Right lung (tissue), 10 donors: ENCODE measurements around the gene ELP5. TPM values are rescaled to one million over a fixed set of nuclear protein-coding genes. Genes with fewer than 3 reads are reported as not detected.

Source experiments
- DNase-seq, 2 donors: peaks; one replicate each; pipeline ENCODE4 v3.0.0-alpha.2; 2013
- long read RNA-seq, 8 donors: transcript quantifications; one replicate each; lab custom pipeline, GENCODE V29; 2026
- polyA plus RNA-seq, 5 donors: library from polyadenylated mRNA; unstranded; fragments of 120-200 nt; gene quantifications; one replicate each; pipeline versions ENCODE4 v1.2.1 to v1.2.3, GENCODE V29; 2013; ENCODE audit warnings: inconsistent platforms in 1 of 5, low replicate concordance in 1 of 5; ENCODE audit not compliant: insufficient read length in 5 of 5, insufficient read depth in 1 of 5

ELP5 gene
- 10 to 100 TPM; 36.6 to 49.7 (median 40.6) TPM for polyA plus RNA-seq
- long read RNA-seq, donor 1, transcript ELP5-204 (8 exons, 1,423 nt), result major isoform, 14 of 128 reads
- long read RNA-seq, donor 1, partial matches to known transcripts, result 36 of 128 reads
- long read RNA-seq, donor 1, other reads (novel, unspliced or antisense), result 72 of 128 reads
- long read RNA-seq, donor 2, transcript ELP5-204 (8 exons, 1,423 nt), result major isoform, 15 of 48 reads
- long read RNA-seq, donor 2, partial matches to known transcripts, result 5 of 48 reads
- long read RNA-seq, donor 2, other reads (novel, unspliced or antisense), result 23 of 48 reads
- long read RNA-seq, donor 3, transcript ELP5-204 (8 exons, 1,423 nt), result major isoform, 8 of 14 reads
- long read RNA-seq, donor 3, transcript ELP5-214 (6 exons, 2,209 nt), result minor isoform, 5 of 14 reads
- long read RNA-seq, donor 3, partial matches to known transcripts, result 0 of 14 reads
- long read RNA-seq, donor 3, other reads (novel, unspliced or antisense), result 0 of 14 reads
- long read RNA-seq, donor 4, transcript ELP5-210 (4 exons, 687 nt), result major isoform, 11 of 79 reads
- long read RNA-seq, donor 4, partial matches to known transcripts, result 32 of 79 reads
- long read RNA-seq, donor 4, other reads (novel, unspliced or antisense), result 28 of 79 reads
- long read RNA-seq, donor 5, transcript ELP5-204 (8 exons, 1,423 nt), result minor isoform, 8 of 60 reads
- long read RNA-seq, donor 5, transcript ELP5-210 (4 exons, 687 nt), result major isoform, 40 of 60 reads
- long read RNA-seq, donor 5, partial matches to known transcripts, result 7 of 60 reads
- long read RNA-seq, donor 5, other reads (novel, unspliced or antisense), result 0 of 60 reads
- long read RNA-seq, donor 6, transcript ELP5-204 (8 exons, 1,423 nt), result major isoform, 11 of 21 reads
- long read RNA-seq, donor 6, transcript ELP5-214 (6 exons, 2,209 nt), result minor isoform, 6 of 21 reads
- long read RNA-seq, donor 6, partial matches to known transcripts, result 0 of 21 reads
- long read RNA-seq, donor 6, other reads (novel, unspliced or antisense), result 0 of 21 reads
- long read RNA-seq, donor 7, transcript ELP5-210 (4 exons, 687 nt), result major isoform, 6 of 16 reads
- long read RNA-seq, donor 7, partial matches to known transcripts, result 0 of 16 reads
- long read RNA-seq, donor 7, other reads (novel, unspliced or antisense), result 0 of 16 reads
- long read RNA-seq, donor 8, transcript ELP5-210 (4 exons, 687 nt), result major isoform, 9 of 19 reads
- long read RNA-seq, donor 8, transcript ELP5-204 (8 exons, 1,423 nt), result minor isoform, 6 of 19 reads
- long read RNA-seq, donor 8, partial matches to known transcripts, result 0 of 19 reads
- long read RNA-seq, donor 8, other reads (novel, unspliced or antisense), result 0 of 19 reads

- peak; percentile 99 to 100 for DNase-seq
Observed at GRCh38 chr17:7252176-7253043, at the start of gene ELP5. ELP5 (plus strand) TSS chr17:7252215; CDS start chr17:7252551, 336 bp downstream.

GRCh38 chr17:7203391-7203790 is 48.6 kb upstream of the ELP5 start:
- DNase-seq, result no peak

- no peak for DNase-seq
Observed at GRCh38 chr17:7204336-7204735, 47.7 kb upstream of the ELP5 start.

- DNase-seq, result peak; percentile 86 to 90
Observed at GRCh38 chr17:7204828-7205461, 47.1 kb upstream of the ELP5 start.

- DNase-seq, result no peak
Observed at GRCh38 chr17:7205561-7205960, 46.5 kb upstream of the ELP5 start.

GRCh38 chr17:7207120-7208001 is 44.7 kb upstream of the ELP5 start:
- DNase-seq, result no peak

- DNase-seq, result no peak
Observed at GRCh38 chr17:7208027-7208571, 43.9 kb upstream of the ELP5 start.

GRCh38 chr17:7208754-7209460 is 43.1 kb upstream of the ELP5 start:
- DNase-seq, result no peak

- no peak for DNase-seq
Observed at GRCh38 chr17:7211491-7212273, 40.3 kb upstream of the ELP5 start.

- DNase-seq, result peak; percentile 84 to 90
Observed at GRCh38 chr17:7213895-7214299, 38.1 kb upstream of the ELP5 start.

- DNase-seq, result peak; percentile 97 to 98
Observed at GRCh38 chr17:7214300-7215135, 37.5 kb upstream of the ELP5 start.

GRCh38 chr17:7215136-7215638 is 36.8 kb upstream of the ELP5 start:
- DNase-seq, result peak in 1 of 2 donors; percentile 87

GRCh38 chr17:7215652-7216180 is 36.3 kb upstream of the ELP5 start:
- no peak for DNase-seq

GRCh38 chr17:7216242-7217112 is 35.5 kb upstream of the ELP5 start:
- DNase-seq, result no peak
